Right renal pelvis (tissue), 4 donors: Measurements from ENCODE around the gene FLYWCH1. TPM values are rescaled to one million over a fixed set of nuclear protein-coding genes. Genes with fewer than 3 reads are reported as not detected.
A peak's percentile ranks its signal among the peaks of the same experiment; 100 is the strongest.
"Not testable (repeated sequence)": the region's sequence is repeated elsewhere in the genome, so short reads cannot be mapped to it uniquely, and the experiment has no call there.

Experiments
- DNase-seq, 4 donors: peaks; one replicate each; pipeline ENCODE4 v3.0.0-alpha.2; 2013; ENCODE audit warnings: low read depth in 4 of 4, low spot score in 3 of 4, missing footprints in 1 of 4
- polyA plus RNA-seq, 4 donors: library from polyadenylated mRNA; unstranded; fragments of 120-200 nt; gene quantifications; one replicate each; pipeline ENCODE4 v1.2.1, GENCODE V29; 2013; ENCODE audit not compliant: insufficient read length in 4 of 4

FLYWCH1 gene
- polyA plus RNA-seq, 4 donors, result 19.6 to 25.2 (median 22.3) TPM

GRCh38 chr16:2898831-2899563, 12.7 kb upstream of the FLYWCH1 start:
- DNase-seq, result no peak

- DNase-seq, result no peak
Observed at GRCh38 chr16:2899564-2900072, 12.1 kb upstream of the FLYWCH1 start.

- no peak for DNase-seq
Observed at GRCh38 chr16:2900526-2901075, 11.1 kb upstream of the FLYWCH1 start.

- no peak for DNase-seq
Observed at GRCh38 chr16:2902337-2903130, 9.2 kb upstream of the FLYWCH1 start.

- DNase-seq, result peak in 3 of 4 donors; percentile 68 to 77 (median 77)
Observed at GRCh38 chr16:2904100-2904921, 7.4 kb upstream of the FLYWCH1 start.

- DNase-seq, result no peak
Observed at GRCh38 chr16:2904922-2905240, 6.8 kb upstream of the FLYWCH1 start.

GRCh38 chr16:2905241-2905987, 6.3 kb upstream of the FLYWCH1 start:
- DNase-seq, result peak; percentile 77 to 91 (median 90)

GRCh38 chr16:2905988-2906387, 5.7 kb upstream of the FLYWCH1 start:
- DNase-seq, result no peak

GRCh38 chr16:2907084-2907753, 4.5 kb upstream of the FLYWCH1 start:
- not testable (repeated sequence) for DNase-seq

GRCh38 chr16:2910441-2910969, 1.2 kb upstream of the FLYWCH1 start:
- no peak for DNase-seq

GRCh38 chr16:2912330-2913199, 834 bp downstream of the FLYWCH1 start:
- DNase-seq, result peak in 2 of 4 donors; percentile 35 to 39

- no peak for DNase-seq
Observed at GRCh38 chr16:2913603-2914002, 1.9 kb downstream of the FLYWCH1 start.

- DNase-seq, result no peak
Observed at GRCh38 chr16:2914233-2914632, 2.5 kb downstream of the FLYWCH1 start.

GRCh38 chr16:2915196-2915929, 3.6 kb downstream of the FLYWCH1 start:
- no peak for DNase-seq

- peak in 3 of 4 donors; percentile 56 to 68 (median 65) for DNase-seq
Observed at GRCh38 chr16:2919511-2920255, 8.0 kb downstream of the FLYWCH1 start.

- no peak for DNase-seq
Observed at GRCh38 chr16:2923481-2923880, 11.8 kb downstream of the FLYWCH1 start.
